Right renal pelvis (tissue), 4 donors: ENCODE measurements around the gene PRKCB. TPM values are rescaled to one million over a fixed set of nuclear protein-coding genes. Genes with fewer than 3 reads are reported as not detected.
A peak's percentile ranks its signal among the peaks of the same experiment; 100 is the strongest.

Experiments
- DNase-seq, 4 donors: peaks; one replicate each; pipeline ENCODE4 v3.0.0-alpha.2; 2013; ENCODE audit warnings: low read depth in 4 of 4, low spot score in 3 of 4, missing footprints in 1 of 4
- polyA plus RNA-seq, 4 donors: library from polyadenylated mRNA; unstranded; fragments of 120-200 nt; gene quantifications; one replicate each; pipeline ENCODE4 v1.2.1, GENCODE V29; 2013; ENCODE audit not compliant: insufficient read length in 4 of 4

PRKCB gene
- polyA plus RNA-seq, result 1 to 10 TPM; 3.6 to 4.3 (median 4.0) TPM

DNA sequence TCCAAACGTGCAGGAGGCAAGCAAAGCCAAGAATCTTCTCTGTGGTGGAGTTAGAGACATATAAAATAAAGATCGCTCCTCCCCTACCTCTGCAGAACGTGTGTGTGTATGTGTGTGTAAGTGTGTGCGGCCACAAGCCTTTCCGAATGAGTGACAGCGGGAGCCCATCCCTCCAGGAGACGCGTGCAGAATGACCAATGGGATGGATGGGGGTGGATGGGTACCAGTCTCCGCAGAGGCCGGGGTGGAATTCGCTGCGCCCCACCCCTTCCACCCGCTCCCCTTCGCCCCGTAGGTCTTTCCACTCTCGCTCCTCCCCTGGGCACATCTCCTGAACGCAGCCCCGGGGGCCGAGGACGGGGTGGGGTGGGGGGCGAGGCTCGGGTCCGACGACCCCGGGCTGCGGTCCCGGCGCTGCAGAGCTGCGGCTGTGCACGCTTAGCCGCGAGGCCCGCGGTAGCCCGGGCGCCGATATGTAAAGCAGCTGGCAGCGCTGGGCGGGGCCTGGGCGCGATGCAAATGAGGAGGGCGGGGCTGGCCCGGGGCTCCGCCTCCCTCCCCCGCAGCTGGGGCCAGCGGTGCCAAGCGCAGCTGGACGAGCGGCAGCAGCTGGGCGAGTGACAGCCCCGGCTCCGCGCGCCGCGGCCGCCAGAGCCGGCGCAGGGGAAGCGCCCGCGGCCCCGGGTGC lies at the start of gene PRKCB:
Gene PRKCB (plus strand): TSS at position 594 of the 688 bp plus-strand sequence.
- peak; percentile 49 to 75 (median 58) for DNase-seq

DNA sequence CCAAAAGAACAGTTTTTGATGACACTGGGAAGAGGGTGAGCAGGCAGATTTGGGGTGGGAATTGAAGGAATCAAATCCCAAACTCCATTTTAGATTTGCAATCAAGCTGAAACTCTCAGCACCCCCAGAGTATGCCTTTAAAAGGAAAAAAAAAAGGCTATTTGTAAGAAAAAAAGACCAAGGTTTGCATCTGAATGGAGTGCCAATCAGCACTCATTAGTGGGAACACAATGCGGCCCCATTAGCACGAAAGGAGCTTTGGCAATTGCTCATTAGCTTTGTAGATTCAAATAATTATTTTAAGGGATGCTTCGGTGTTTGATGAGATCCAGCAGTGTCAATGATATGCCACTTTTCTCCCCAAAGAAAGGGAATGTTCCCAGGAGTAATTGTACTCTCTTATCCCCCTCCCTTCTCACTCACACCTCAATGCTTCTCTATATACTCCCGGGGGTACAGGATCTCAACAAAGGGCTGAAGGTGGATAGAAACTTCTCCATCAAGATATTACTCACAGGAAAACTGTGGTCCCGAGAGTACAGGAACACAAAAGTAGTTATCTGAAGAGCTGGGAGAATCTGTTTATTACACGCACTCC lies 48.7 kb upstream of the PRKCB start:
- DNase-seq, result no peak

DNA sequence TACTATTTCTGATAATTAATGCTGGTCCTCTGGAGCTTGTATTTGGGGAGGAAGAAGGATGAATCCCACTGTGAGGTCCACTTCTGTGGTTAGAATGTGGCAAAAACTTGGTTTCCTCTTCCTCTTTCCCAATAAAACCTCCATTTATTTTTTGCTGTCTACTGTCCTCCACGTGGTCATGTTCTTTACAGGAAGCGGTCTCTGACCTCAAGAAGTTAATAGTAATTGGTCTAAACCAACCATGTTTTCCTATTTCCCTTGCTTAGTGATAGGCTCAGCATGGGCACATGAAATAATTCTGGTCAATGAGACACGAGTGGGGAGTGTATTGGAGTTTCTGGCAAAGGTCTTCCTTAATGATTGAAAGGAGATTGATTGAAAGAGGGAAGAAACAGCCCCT lies 47.1 kb upstream of the PRKCB start:
- no peak for DNase-seq

DNA sequence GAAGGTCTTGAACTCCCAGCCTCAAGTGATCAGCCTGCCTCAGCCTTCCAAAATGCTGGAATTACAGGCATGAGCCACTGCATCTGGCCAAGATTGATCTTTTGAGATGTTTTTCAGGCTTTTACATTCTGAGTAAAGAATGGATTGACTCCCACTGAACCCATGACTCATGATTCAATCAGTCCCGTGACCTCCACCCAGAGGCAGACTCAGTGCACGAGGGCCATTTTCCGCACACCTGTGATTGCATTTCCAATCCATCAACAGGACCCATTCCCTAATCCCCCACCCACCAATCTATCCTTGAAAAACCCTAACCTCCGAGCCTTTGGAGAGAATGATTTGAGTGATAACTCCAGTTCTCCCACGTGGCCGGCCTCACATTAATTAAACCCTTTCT lies 40.4 kb upstream of the PRKCB start:
- no peak for DNase-seq

DNA sequence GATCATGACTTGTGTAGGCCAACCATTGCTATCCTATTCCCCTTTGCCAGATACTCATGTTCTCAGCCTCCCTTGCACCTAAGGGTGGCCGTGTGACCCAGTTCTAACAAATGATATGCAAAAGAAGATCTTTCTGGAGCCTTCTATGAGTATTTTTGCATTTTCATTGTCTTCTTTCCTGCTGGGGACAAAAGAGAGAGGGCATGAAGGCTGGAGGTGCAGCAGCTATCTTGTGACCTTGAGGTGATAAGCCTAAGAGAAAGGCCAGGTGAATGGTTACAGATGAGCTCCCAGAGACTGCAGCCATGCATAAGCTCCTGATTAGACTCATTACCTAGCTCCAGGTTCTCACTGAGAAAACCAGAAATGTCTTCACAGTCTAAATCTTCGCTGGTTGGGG lies 38.8 kb upstream of the PRKCB start:
- DNase-seq, result no peak

DNA sequence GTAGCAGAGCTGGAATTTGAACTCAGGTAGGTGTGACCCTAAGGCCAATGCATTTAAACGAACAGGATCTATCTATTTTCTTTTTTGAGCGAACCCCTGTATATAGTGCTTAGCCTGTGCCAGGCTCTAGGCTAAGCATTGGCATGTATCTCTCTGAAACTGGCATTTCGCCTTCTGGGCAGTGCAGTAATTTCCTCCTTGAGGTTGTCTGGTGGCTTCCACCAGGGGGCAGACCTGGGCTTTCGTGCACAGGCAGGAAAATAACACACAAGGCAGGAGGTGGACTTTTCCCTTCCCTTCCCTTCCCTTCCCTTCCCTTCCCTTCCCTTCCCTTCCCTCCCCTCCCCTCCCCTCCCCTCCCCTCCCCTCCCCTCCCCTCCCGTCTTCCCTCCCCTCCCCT lies 34.4 kb upstream of the PRKCB start:
- peak in 2 of 4 donors; percentile 23 to 42 for DNase-seq

DNA sequence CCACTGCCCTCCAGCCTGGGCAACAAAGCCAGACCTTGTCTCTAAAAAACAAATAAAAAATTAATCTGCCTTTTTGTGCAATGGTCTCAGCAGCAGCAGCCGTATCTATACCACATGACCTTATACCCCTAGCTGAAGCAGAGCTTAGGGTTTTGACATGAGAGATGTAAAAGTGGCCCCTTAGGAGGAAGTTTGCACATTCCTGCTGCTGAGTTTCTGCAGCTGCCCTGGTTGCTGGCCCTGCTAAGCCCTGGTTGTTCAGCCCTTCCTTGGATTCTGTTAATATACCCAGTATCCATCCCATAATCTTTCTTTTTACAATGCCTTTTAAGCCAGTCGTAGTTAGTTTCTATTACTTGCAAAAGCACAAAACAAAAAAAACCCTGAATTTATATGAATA lies 33.0 kb upstream of the PRKCB start:
- no peak for DNase-seq

DNA sequence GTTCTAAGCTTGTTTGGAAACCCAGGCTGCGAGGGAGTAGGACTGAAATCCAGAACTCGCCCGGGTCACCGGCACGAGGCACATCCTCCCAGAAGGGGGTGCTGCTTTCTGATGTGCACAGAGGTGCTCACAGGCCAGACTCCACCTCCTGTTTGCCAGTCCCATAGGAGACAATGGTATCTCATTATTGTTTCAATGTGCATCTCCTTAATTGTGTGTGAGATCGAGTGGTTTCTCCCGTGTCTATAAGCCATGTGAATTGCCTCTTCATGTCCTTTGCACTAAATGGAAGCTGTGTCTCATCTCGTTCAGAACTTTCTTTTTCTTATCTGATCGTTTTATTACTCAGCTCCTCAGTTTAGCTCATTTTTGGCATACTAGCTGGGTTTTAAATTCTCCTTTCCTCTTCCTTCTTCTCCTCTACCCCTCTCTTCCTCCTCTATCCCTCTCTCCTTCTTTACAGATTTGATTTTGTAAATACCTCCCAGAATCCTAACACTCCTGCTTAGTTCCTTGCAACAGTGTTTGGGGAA lies 32.1 kb upstream of the PRKCB start:
- DNase-seq, result no peak

DNA sequence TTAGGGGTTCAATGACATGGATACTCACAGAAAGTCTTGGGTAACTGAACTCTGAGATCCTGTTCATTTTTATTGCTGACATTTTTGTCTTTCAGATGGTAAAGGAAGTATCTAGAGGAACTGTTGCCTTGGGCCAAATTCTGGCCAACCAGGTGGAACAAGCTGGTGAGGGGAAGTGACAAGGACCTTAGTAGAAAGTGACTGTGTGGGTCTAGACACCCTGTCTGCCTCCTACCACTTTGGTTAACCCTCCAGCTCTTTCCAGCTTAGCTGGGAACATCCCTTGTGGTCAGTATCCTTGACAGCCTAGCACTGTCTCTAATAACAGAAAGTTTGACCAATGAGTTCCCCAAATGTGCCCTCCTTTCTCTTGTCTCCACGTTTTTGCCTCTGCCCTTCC lies 28.8 kb upstream of the PRKCB start:
- DNase-seq, result no peak

DNA sequence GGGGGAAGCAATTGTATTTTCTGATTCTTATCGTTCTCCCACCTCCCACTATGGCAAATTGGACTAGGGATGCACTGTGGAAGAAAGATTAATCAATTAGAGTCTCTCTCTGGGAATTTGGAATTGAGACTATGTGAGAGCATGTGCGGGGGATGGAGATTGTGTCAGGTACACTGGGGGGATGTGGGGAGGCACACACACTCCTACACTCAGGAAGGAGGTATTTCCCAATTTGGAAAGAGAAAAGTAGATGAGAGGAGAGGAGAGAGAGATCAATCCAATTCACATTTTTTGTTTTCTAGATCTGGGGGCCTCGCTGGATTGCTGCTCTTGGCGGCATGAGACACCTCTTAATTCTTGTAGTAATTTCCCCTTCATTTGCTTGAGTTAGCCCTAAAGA lies 14.3 kb upstream of the PRKCB start:
- DNase-seq, result no peak

DNA sequence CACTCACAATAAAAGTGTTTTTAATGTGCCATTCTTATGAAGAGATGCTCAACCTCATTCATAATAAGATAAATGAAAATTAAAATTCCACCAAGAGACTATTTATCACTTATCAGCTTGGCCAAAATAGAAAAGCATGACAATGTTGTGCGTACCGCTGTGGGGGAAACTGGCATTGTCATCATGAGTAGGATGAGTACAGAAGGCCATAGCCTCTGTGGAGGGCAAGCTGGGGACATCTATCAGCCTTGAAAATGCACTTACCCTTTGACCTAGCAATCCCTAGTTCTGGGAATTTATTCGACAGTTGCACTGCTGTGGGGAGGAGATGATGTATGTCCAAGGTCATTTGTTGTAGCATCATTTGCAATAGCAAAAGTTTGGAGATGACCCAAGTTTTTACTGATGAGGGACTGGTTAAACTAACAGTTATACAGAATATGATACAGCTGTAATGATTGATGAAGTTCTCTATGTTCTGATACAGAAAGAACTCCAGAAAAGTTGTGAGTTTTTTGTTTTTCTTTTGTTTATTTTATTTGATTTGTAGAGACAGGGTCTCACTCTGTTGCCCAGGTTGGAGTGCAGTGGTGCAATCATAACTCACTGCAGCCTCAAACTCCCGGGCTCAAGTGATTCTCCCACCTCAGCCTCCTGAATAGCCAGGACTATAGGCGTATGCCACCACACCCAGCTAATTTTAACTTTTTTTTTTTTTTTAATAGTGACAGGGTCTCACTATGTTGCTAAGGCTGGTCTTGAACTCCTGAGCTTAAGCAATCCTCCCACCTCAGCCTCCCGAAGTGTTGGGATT lies 13.7 kb upstream of the PRKCB start:
- no peak for DNase-seq

DNA sequence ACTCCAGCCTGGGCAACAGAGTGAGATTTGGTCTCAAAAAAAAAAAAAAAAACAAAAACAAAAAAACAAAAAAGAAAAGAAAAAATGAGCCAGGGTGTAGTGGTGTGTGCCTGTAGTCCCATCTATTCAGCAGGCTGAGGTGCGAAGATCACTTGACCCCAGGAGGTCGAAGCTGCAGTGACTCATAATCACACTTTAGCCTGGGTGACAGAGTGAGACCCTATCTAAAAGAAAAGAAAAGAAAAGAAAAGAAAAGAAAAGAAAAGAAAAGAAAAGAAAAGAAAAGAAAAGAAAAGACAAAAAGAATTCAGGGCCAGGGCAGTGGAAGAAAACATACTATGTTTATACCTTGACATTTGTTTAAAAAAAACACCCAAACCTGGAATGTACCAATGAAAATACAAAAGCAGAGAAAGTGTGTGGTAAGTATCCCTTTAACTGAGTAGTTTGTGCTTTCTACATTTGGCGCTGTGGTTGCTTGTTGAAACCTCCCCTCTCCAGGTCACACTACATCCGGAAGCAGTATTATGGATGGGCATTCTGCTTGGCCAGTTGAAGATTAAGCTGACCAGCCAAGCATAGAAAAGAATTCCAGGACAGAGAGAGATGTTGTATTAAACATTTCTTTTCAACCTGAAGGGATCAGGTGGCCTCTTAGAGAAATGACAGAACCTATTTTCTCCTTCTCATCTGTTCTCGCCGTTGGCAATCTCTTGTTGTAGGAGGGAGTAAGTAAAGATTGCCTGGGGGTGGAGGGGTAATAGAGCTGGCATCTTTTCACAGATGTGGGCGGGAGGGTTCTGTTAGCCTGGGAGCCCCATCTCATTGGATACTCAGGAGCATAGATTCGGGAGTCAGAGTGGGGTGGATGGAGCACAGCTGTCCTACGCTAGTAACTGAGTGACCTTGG lies 12.1 kb upstream of the PRKCB start:
- DNase-seq, result peak in 2 of 4 donors; percentile 20 to 31

DNA sequence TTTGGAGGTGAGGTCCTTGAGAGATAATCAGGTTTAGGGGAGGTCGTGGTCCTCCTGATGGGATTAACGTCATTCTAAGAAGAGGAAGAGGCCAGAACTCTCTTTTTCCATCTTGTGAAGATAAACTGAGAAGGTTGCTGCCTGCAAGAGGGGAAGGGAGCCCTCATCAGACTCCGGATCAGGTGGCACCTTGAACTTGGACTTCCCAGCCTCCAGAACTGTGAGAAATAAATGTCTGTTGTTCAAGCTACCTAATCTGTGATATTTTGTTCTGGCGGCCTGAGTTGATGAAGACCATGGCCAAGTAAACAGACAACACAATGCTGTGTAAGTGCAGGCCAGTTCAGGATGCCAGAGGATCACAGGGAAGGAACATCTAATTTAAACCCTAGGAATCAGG lies 10.9 kb upstream of the PRKCB start:
- DNase-seq, result no peak

DNA sequence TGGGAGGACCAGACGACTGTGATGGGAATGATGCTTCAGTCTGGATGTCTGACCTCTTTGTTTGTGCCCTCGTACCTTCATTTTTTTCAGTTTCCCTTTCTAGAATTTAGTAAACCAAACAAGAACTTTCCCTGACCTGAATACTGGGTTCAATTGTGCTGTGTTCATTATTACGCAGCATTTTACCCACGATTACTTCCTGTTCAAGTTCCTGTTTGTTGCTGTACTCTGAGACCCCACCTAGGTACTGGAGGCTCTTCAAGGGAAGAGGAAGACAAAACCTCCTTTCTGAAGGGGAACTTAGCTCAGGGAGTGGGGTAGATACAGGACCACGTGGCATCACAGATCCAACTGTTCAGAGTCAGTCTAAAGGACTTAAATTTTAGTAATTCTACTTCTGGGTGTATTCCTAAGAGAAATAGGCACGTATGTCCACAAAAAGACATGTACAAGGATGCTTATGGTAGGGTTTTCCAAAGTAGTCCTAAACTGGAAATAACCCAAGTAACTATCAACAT lies 9.2 kb upstream of the PRKCB start:
- no peak for DNase-seq

DNA sequence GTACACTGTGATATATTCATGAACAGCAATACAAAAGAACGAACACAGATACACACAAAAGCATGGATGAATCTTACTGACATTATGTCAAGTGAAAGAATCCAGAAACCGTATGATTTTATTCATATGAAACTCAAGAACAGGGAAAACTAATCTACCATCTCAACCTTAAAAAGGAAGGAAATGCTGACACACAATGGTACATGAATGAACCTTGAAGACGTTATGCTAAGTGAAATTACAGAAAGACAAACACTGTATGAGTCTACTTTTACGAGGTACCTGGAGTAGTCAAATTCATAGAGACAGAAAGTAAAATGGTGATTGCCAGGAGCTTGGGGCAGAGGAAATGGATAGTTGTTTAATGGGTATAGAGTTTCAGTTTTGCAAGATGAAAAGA lies 8.7 kb upstream of the PRKCB start:
- no peak for DNase-seq

DNA sequence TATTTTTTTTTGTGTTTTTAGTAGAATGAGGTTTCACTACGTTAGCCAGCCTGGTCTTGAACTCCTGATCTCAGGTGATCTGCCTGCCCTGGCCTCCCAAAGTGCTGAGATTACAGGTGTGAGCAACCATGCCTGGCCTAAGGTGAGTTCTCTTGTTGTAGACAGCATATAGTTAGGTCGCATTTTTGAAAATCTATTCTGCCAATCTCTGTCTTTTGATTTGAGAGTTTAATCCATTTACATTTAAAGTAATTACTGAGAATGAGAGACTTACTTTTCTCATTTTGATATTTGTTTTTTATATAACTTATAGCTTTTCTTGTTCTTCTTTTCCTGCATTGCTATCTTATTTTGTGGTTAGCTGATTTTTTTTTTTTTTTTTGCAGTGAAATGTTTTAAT lies 6.3 kb upstream of the PRKCB start:
- no peak for DNase-seq

DNA sequence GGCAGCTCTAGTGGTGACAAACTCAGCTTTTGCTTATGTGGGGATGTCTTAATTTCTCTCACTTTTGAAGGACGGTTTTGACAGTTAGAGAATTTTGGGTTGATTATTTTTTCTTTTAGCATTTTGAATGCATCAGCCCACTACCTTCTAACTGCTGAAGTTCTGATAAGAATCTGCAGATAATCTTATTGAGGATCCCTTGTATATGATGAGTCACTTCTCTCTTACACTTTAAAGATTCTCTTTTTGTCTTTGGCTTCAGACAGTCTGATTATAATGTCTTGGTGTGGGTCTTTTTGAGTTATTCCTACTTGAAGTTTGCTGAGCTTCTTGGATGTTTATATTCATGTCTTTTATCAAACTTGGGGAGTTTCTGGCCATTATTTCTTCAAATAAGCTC lies 5.5 kb upstream of the PRKCB start:
- no peak for DNase-seq

DNA sequence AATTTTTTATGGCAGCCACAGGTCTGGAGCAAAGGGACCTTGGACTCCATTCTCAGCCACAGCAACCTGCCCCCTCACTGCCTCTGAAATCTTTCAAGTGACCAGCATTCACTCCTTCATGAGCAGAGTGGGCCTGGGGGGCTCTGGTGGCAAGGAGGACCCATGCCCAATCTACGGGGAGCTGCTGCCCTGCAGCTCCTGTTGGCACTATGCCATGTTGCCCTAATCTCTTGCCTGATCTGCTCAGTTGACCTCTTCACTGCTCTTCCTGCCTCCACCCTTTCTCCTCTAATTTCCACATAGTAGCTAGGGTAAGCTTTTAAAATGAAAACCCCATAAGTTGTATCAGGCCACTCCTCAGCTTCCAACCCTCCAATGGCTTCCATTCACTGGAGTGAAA lies 2.9 kb upstream of the PRKCB start:
- no peak for DNase-seq

DNA sequence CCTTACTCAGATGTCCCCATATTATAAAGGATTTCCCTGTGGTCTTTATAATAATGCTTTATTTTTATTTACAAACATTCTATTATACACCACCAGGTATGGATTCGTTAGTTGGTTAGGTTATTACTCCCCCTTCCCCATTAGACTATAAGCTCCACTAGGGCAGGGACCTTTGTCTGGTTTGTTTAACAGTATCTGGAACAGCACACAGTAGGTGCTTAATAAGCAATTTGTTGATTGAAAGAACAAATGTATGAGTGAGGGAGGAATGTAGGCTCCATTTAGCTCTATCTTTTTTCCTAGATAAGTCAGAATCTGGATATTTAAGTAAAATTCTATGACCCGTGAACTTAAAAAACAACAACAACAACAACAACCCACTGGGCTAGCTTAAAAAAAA lies 2.3 kb upstream of the PRKCB start:
- no peak for DNase-seq

DNA sequence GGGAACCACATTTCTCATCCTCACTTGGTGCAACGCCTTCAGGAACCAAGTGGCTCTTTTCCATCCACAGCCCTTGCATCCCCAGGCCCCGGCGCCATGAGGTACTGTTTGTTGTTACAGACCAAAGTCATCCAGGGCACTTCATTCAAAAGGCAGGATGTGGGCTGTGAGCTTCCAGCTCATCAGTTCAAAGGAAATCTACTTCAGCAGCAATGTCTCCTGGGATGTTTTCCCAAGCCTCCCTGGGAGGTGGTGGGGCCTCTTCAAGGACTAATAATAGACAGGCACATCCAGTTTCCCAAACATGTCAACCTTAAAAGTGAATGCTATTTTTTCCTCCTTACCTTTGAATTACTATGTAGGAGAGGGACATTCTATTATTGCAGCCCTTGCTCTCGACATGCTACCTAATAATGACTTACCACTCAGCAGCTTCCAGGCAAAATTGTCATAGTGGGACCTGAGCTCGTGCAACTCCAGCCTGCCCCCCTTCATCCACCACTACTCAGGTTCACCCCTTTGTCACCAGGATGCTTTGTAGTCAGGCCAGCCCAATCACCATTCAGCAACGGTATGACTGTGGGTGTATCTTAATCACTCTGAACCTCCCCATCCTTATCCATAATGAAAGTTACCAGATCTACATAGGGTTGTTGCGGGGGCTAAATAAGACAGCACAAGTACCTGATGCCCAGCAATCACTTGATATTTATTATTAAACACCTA lies 1.7 kb upstream of the PRKCB start:
- DNase-seq, result no peak
